BJ (cell line): Measurements from ENCODE around the gene USPL1. TPM values are rescaled to one million over a fixed set of nuclear protein-coding genes. Genes with fewer than 3 reads are reported as not detected.

Source experiments
- CTCF ChIA-PET: fragments of 350-600 bp; formaldehyde crosslinking; extraction: SDS; loops from one replicate; lab custom pipeline; 2021; ENCODE audit warnings: antibody characterized with exemption, inconsistent platforms; lab: Yijun Ruan, JAX
- POLR2A ChIA-PET: fragments of 300-600 bp; sonication (Branson Sonifier 250); formaldehyde crosslinking; extraction: SDS; loops from one replicate; lab custom pipeline; 2021; ENCODE audit warnings: antibody characterized with exemption; lab: Charles Lee
- DNase-seq: peaks from one replicate; pipeline ENCODE4 v3.0.0-alpha.2; 2011; ENCODE audit warnings: low read depth
- H3K27me3 ChIP-seq: 2 replicates; pipeline ENCODE4 v1.6.0; 2011; ENCODE audit warnings: low read length; ENCODE audit not compliant: control insufficient read depth, insufficient read depth
- H3K36me3 ChIP-seq: 2 replicates; pipeline ENCODE4 v1.5.1; 2011; ENCODE audit warnings: low read length; ENCODE audit not compliant: control insufficient read depth, insufficient read depth
- H3K4me3 ChIP-seq: 2 replicates; pipeline ENCODE4 v1.5.1; 2011; ENCODE audit warnings: low read depth, mild to moderate bottlenecking, control low read depth, low read length
- CTCF ChIP-seq: IDR thresholded peaks from 2 replicates; pipeline ENCODE4 v1.5.1; 2011; ENCODE audit warnings: low read depth, mild to moderate bottlenecking, control low read depth, inconsistent platforms, low read length, moderate library complexity; ENCODE audit not compliant: insufficient read depth
- polyA plus RNA-seq: library from polyadenylated mRNA; depleted of rRNA; stranded (reverse); fragments of >200 nt; gene quantifications from 2 replicates; pipeline ENCODE4 v1.2.3, GENCODE V29; 2011

USPL1 gene
- polyA plus RNA-seq, 1 experiment, result 7.5 TPM

GRCh38 chr13:30679483-30680330 lies 62.0 kb downstream of the USPL1 start:
- Histone ChIP-seq H3K4me3 (no peak overlapping the region), H3K27me3 (no peaks in the 10 kb centered on the region), H3K36me3 (no peaks in the 10 kb centered on the region)
- ChIA-PET CTCF (interaction anchor here (1.0 to 2.4 kb wide), 3 partner anchors 22 to 123 kb away, joined by 3 to 15 read pairs (median 3); no protein-coding TSS in a partner anchor), POLR2A (no interaction called here)
- peak; percentile 75 for TF ChIP-seq CTCF
- DNase-seq, result no peak

GRCh38 chr13:30681843-30682242 lies 64.1 kb downstream of the USPL1 start:
- no peak overlapping the region for H3K4me3 ChIP-seq
- CTCF ChIA-PET, result interaction anchor here (0.7 to 2.4 kb wide), 9 partner anchors 34 to 184 kb away, joined by 3 to 15 read pairs (median 4); no protein-coding TSS in a partner anchor
- no peaks in the 10 kb centered on the region for H3K27me3 ChIP-seq
- DNase-seq, result peak; percentile 58
- POLR2A ChIA-PET, result no interaction called here
- no peaks in the 10 kb centered on the region for H3K36me3 ChIP-seq
- TF ChIP-seq CTCF, result no peak

GRCh38 chr13:30685320-30685859 lies 67.7 kb downstream of the USPL1 start:
- POLR2A ChIA-PET, result no interaction called here
- no peak for TF ChIP-seq CTCF
- CTCF ChIA-PET, result no interaction called here
- H3K36me3 ChIP-seq, result no peaks in the 10 kb centered on the region
- DNase-seq, result no peak
- H3K4me3 ChIP-seq, result no peak overlapping the region
- H3K27me3 ChIP-seq, result no peaks in the 10 kb centered on the region

GRCh38 chr13:30685987-30686386 lies 68.3 kb downstream of the USPL1 start:
- no peak for TF ChIP-seq CTCF
- ChIA-PET POLR2A (no interaction called here), CTCF (no interaction called here)
- no peaks in the 10 kb centered on the region for H3K36me3 ChIP-seq
- no peak overlapping the region for H3K4me3 ChIP-seq
- no peaks in the 10 kb centered on the region for H3K27me3 ChIP-seq
- no peak for DNase-seq

- H3K27me3 ChIP-seq, result no peaks in the 10 kb centered on the region
- ChIA-PET POLR2A (no interaction called here), CTCF (interaction anchor here (0.6 to 0.7 kb wide), 3 partner anchors 35 to 1145 kb away, joined by 3 read pairs; no protein-coding TSS in a partner anchor)
- no peak overlapping the region for H3K4me3 ChIP-seq
- no peaks in the 10 kb centered on the region for H3K36me3 ChIP-seq
- no peak for TF ChIP-seq CTCF
- no peak for DNase-seq
Observed at GRCh38 chr13:30687601-30688000, 69.9 kb downstream of the USPL1 start.
